Measurements from ENCODE around the gene DHX8.

Gene DHX8

GRCh38 chr17:43560461-43561427 is 77.0 kb downstream of the DHX8 start:
- Histone ChIP-seq H3K27ac (replicated peaks) (no peak overlapping the region), H3K4me3 (replicated peaks; ENCODE audit: insufficient read depth, low read length) (no peak overlapping the region), H3K27me3 (ENCODE audit: insufficient read depth, poor library complexity, severe bottlenecking) (peaks cover 2% of the 10 kb centered on the region)
- TF ChIP-seq SPI1 (IDR thresholded peaks at IDR 0.05; ENCODE audit: borderline replicate concordance, low read depth) (no peak), REST (IDR thresholded peaks at IDR 0.05; ENCODE audit: insufficient replicate concordance, low read depth) (no peak), POLR2AphosphoS5 (IDR thresholded peaks at IDR 0.05; ENCODE audit: low read depth) (no peak), CTCF (IDR thresholded peaks at IDR 0.05; ENCODE audit: insufficient read depth, low read length) (no peak), GABPA (IDR thresholded peaks at IDR 0.05; ENCODE audit: low read depth) (no peak)
- no peak for DNase-seq (ENCODE audit: low read depth in 1 of 2, low spot score in 1 of 2)

- Histone ChIP-seq H3K4me3 (replicated peaks; ENCODE audit: insufficient read depth, low read length) (no peak overlapping the region), H3K27me3 (ENCODE audit: insufficient read depth, poor library complexity, severe bottlenecking) (peaks cover 2% of the 10 kb centered on the region), H3K27ac (replicated peaks) (no peak overlapping the region)
- TF ChIP-seq CTCF (IDR thresholded peaks at IDR 0.05; ENCODE audit: insufficient read depth, low read length) = no peak
- TF ChIP-seq SPI1 (IDR thresholded peaks at IDR 0.05; ENCODE audit: borderline replicate concordance, low read depth) = no peak
- DNase-seq (ENCODE audit: low read depth in 1 of 2, low spot score in 1 of 2) = no peak
Measured at GRCh38 chr17:43562679-43563599, 79.2 kb downstream of the DHX8 start.

GRCh38 chr17:43563600-43564594 is 80.1 kb downstream of the DHX8 start:
- TF ChIP-seq POLR2AphosphoS5 (IDR thresholded peaks at IDR 0.05; ENCODE audit: low read depth) (no peak), GABPA (IDR thresholded peaks at IDR 0.05; ENCODE audit: low read depth) (no peak), SPI1 (IDR thresholded peaks at IDR 0.05; ENCODE audit: borderline replicate concordance, low read depth) (no peak), REST (IDR thresholded peaks at IDR 0.05; ENCODE audit: insufficient replicate concordance, low read depth) (no peak), CTCF (IDR thresholded peaks at IDR 0.05; ENCODE audit: insufficient read depth, low read length) (no peak)
- peaks cover 2% of the 10 kb centered on the region for H3K27me3 ChIP-seq (ENCODE audit: insufficient read depth, poor library complexity, severe bottlenecking)
- no peak for DNase-seq (ENCODE audit: low read depth in 1 of 2, low spot score in 1 of 2)
- H3K4me3 ChIP-seq (replicated peaks; ENCODE audit: insufficient read depth, low read length) = no peak overlapping the region
- H3K27ac ChIP-seq (replicated peaks) = no peak overlapping the region
